Activated B cell treated with CpG ODN at 0.5 μM for 24 hours (primary cell): ENCODE results near the gene SLC17A9. TPM values are rescaled to one million over a fixed set of nuclear protein-coding genes. Genes with fewer than 3 reads are reported as not detected.

Source experiments
- ATAC-seq: fragments of 200-7000 bp; cut with Tn5 transposase; one replicate; pipeline ENCODE4 v1.10.0; 2021; ENCODE audit warnings: low read depth, mild to moderate bottlenecking, moderate library complexity
- CTCF ChIA-PET: fragments of 350-600 bp; sonication (Branson Sonifier 250); formaldehyde crosslinking; loops from one replicate; lab custom pipeline; 2021; ENCODE audit warnings: antibody characterized with exemption; lab: Charles Lee
- POLR2A ChIA-PET: fragments of 350-600 bp; sonication (Branson Sonifier 250); formaldehyde crosslinking; loops from one replicate; lab custom pipeline; 2021; ENCODE audit warnings: antibody characterized with exemption; lab: Charles Lee
- DNase-seq: peaks from one replicate; pipeline ENCODE4 v3.0.0; 2022
- H3K27ac Mint-ChIP-seq: one replicate; pipeline ENCODE4 v1.8.0; 2020; ENCODE audit warnings: mixed read lengths
- H3K27me3 Mint-ChIP-seq: one replicate; pipeline ENCODE4 v1.8.0; 2021; ENCODE audit warnings: mixed read lengths
- H3K36me3 Mint-ChIP-seq: one replicate; pipeline ENCODE4 v1.8.0; 2021; ENCODE audit warnings: low read depth, mixed read lengths
- H3K4me1 Mint-ChIP-seq: one replicate; pipeline ENCODE4 v1.8.0; 2021; ENCODE audit warnings: mixed read lengths
- H3K4me3 Mint-ChIP-seq: one replicate; pipeline ENCODE4 v1.8.0; 2020; ENCODE audit warnings: mild to moderate bottlenecking, mixed read lengths
- H3K9me3 Mint-ChIP-seq: one replicate; pipeline ENCODE4 v1.8.0; 2020; ENCODE audit warnings: mixed read lengths
- intact Hi-C: fragments of 100-400 bp; cut with micrococcal nuclease; formaldehyde crosslinking; loops from one replicate; pipeline ENCODE4 v1.15.1; 2024
- total RNA-seq: library from RNA; stranded (reverse); gene quantifications from 2 replicates; pipeline ENCODE4 v1.2.3, GENCODE V29; 2022
- TF ChIP-seq, protein P1 (sequence below): fragments of 200-600 bp; IDR thresholded peaks from one replicate; pipeline ENCODE4 v1.8.0; 2022; ENCODE audit warnings: antibody characterized with exemption, mild to moderate bottlenecking

SLC17A9 gene
- total RNA-seq, 1 donor from 2014 or later = 47.6 TPM

DNA sequence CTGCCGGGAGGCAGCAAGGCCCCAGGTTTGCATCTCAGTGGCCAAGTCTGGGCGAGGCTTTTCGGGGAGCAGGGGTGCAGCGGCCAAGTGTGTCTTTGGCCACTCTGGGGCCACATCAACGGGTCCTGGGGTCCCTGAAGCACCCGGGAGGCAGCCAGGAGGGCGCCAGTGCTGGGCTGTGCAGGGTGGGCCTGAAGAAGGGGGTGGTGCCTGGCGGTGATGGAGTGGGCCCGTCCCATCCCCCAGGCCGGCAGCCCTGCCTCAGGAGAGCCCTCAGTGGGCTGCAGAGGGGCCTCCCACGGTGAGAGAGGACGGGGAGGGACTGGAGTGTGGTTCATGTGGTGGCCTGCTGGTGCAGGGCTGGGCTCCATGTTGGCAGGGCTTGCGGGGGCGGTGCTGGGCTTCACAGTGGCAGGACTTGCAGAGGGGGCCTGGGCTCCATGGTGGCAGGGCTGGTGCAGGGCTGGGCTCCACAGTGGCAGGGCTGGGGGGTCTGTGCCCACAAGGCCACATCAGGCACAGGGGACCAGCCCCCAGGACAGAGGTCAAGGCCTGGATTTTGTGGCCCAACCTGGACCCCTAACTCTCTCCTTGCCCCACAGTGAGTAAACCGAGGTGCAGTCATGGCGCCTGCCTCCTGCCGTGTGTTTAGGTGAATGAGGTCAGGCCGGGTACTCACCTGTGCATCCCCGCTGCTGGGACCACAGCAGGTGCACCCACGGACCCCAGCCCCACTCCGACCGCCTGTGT is 64.7 kb downstream of the SLC17A9 start:
- CTCF ChIA-PET = no interaction called here
- ATAC-seq = no peak
- Mint-ChIP-seq H3K4me1 (no peaks in the 10 kb centered on the region), H3K36me3 (peaks cover 2% of the 10 kb centered on the region), H3K27ac (no peak overlapping the region), H3K9me3 (peaks cover 14% of the 10 kb centered on the region), H3K27me3 (peaks cover 55% of the 10 kb centered on the region), H3K4me3 (no peak overlapping the region)
- POLR2A ChIA-PET = no interaction called here
- DNase-seq = no peak
- intact Hi-C loops = loop anchor here (10.0 kb wide), 1 partner anchor 62 kb away; the partner anchor contains the start of gene SLC17A9
- TF ChIP-seq, protein P1, sequence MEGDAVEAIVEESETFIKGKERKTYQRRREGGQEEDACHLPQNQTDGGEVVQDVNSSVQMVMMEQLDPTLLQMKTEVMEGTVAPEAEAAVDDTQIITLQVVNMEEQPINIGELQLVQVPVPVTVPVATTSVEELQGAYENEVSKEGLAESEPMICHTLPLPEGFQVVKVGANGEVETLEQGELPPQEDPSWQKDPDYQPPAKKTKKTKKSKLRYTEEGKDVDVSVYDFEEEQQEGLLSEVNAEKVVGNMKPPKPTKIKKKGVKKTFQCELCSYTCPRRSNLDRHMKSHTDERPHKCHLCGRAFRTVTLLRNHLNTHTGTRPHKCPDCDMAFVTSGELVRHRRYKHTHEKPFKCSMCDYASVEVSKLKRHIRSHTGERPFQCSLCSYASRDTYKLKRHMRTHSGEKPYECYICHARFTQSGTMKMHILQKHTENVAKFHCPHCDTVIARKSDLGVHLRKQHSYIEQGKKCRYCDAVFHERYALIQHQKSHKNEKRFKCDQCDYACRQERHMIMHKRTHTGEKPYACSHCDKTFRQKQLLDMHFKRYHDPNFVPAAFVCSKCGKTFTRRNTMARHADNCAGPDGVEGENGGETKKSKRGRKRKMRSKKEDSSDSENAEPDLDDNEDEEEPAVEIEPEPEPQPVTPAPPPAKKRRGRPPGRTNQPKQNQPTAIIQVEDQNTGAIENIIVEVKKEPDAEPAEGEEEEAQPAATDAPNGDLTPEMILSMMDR = no peak

DNA sequence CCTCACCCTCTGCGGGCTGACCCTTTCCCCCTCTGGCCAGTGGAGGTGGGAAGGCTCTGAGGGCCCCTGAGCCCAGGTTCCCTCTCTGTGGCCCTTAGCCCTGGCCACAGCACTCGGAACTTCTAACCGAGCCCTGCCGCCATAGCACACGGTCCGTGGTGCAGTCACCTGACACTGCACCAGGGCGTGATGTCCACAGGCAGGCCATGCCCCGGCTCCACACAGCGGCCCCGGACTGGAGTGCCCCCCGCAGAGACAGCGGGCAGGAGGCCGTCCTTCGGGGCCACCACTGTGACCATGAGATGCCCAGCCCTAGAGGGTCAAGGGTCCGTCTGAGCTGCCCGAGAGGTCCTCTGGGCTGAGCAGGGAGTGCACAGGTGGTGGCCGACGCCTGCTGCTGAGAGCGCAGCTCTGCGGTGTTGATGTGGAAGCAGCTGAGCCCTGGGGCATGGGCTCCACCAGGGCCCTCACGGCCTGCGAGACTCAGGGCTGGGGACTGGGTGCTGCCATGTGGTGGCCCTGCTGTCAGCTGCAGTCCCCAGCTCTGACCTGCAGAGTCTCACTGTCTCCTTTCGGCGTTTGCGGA is 65.4 kb downstream of the SLC17A9 start:
- intact Hi-C loops = loop anchor here (10.0 kb wide), 1 partner anchor 63 kb away; the partner anchor contains the start of gene SLC17A9
- H3K36me3 Mint-ChIP-seq = peaks cover 2% of the 10 kb centered on the region
- ATAC-seq (no peak), DNase-seq (no peak)
- ChIA-PET CTCF (no interaction called here), POLR2A (no interaction called here)
- H3K9me3 Mint-ChIP-seq = peaks cover 14% of the 10 kb centered on the region
- no peaks in the 10 kb centered on the region for H3K4me1 Mint-ChIP-seq
- TF ChIP-seq, protein P1 = no peak
- H3K27ac Mint-ChIP-seq = no peak overlapping the region
- H3K27me3 Mint-ChIP-seq = peaks cover 53% of the 10 kb centered on the region
- H3K4me3 Mint-ChIP-seq = no peak overlapping the region

Other genes starting within 250 kb of the SLC17A9 start
- not detected in 2 replicates for gene NTSR1, start 243.9 kb upstream of the SLC17A9 start, total RNA-seq
- gene MRGBP, start 156.2 kb upstream of the SLC17A9 start, total RNA-seq = 9.8 and 10.7 TPM in 2 replicates
- 74.6 and 78.9 TPM in 2 replicates for gene OGFR, start 147.9 kb upstream of the SLC17A9 start, total RNA-seq
- gene COL9A3, start 135.7 kb upstream of the SLC17A9 start, total RNA-seq = 33.2 and 37.6 TPM in 2 replicates
- 54.5 and 55.6 TPM in 2 replicates for gene TCFL5, start 90.9 kb upstream of the SLC17A9 start, total RNA-seq
- 79.2 and 89.1 TPM in 2 replicates for gene DIDO1, start 26.2 kb upstream of the SLC17A9 start, total RNA-seq
- 40.9 and 43.1 TPM in 2 replicates for gene GID8, start 14.6 kb upstream of the SLC17A9 start, total RNA-seq
- not detected in 2 replicates for gene BHLHE23, start 54.3 kb downstream of the SLC17A9 start, total RNA-seq